ENCODE measurements around the gene POP7.

DNA sequence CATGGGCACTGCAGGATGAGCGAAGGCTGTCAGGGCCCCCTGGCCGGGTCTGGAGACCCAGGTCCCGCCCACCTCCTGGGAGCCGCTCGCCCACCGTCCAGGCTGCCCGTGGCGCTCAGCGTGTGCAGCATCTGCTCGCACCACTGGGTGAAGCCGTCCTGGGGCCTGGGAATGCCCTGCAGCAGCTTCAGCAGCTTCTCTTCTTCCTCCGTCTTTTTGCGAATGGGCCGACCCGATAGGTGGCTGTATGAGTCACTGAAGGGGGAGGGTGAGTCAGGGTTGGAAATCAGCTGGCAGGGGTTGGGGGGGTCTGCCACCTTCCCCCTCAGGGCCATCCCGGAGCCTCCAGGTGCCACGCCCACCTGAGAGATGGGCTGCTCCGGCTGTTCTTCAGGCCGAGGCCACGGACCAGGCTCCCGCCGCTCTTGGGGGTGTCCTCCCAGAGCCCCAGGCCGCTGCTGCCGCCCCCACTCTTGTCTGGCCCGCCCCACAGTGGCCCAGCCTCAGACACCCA lies 23.6 kb upstream of the POP7 start:
- TF ChIP-seq, protein P1, sequence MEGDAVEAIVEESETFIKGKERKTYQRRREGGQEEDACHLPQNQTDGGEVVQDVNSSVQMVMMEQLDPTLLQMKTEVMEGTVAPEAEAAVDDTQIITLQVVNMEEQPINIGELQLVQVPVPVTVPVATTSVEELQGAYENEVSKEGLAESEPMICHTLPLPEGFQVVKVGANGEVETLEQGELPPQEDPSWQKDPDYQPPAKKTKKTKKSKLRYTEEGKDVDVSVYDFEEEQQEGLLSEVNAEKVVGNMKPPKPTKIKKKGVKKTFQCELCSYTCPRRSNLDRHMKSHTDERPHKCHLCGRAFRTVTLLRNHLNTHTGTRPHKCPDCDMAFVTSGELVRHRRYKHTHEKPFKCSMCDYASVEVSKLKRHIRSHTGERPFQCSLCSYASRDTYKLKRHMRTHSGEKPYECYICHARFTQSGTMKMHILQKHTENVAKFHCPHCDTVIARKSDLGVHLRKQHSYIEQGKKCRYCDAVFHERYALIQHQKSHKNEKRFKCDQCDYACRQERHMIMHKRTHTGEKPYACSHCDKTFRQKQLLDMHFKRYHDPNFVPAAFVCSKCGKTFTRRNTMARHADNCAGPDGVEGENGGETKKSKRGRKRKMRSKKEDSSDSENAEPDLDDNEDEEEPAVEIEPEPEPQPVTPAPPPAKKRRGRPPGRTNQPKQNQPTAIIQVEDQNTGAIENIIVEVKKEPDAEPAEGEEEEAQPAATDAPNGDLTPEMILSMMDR (IDR thresholded peaks at IDR 0.05): no peak
- TF ChIP-seq EZH2 (IDR thresholded peaks at IDR 0.05; ENCODE audit: borderline replicate concordance, insufficient read depth, low read depth, low read length, poor library complexity, severe bottlenecking): no peak
